GM18502 (cell line): ENCODE data around the gene ZFP92.
"Not testable (repeated sequence)": the region's sequence is repeated elsewhere in the genome, so short reads cannot be mapped to it uniquely, and the experiment has no call there.

Experiments
- ATAC-seq: cut with Tn5 transposase; IDR thresholded peaks from one replicate; pipeline ENCODE4 v1.9.1; 2021; ENCODE audit warnings: mild to moderate bottlenecking; ENCODE audit not compliant: unreplicated experiment, poor library complexity

ZFP92 gene

GRCh38 chrX:153384973-153385372, 26.3 kb upstream of the ZFP92 start:
- ATAC-seq: not testable (repeated sequence)

GRCh38 chrX:153386097-153386496, 25.2 kb upstream of the ZFP92 start:
- ATAC-seq: no peak

- no peak for ATAC-seq
These were observed 23.9 kb upstream of the ZFP92 start for GRCh38 chrX:153387345-153387744.

DNA sequence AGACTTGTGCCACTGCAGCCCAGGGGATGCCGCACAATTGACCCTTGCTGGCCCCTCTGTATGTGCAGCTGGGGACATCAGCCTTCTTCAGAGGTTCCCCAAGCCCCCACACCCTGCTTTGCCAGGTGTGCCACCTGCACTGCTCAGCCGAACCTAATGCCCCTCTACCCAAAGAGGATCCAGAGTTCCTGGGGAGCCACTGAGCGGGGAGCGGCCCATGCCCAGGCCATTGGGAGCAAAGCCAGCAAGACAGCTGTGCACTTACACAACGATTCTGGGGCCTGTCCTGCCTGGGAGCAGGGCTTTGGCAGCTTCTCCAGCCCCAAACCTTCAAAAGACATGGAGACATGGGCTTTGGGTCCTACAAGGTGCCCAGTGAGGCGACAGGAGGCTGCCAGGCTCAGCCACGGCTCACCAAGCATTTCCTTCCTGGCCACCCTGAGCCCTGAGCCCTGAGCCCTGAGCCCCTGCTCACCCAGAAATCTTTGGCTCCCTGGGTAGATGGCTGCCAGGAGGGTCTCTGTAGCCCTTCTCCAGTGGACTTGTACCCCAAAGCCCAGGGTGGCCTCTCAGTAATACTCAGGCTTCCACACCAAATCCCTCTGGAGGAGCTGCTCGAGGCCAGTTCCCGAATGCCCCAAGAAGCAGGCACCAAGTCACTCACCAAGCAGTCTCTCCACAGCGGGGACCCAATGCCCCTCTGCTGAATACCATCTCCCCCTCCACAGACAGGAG, 23.1 kb upstream of the ZFP92 start:
- no peak for ATAC-seq

DNA sequence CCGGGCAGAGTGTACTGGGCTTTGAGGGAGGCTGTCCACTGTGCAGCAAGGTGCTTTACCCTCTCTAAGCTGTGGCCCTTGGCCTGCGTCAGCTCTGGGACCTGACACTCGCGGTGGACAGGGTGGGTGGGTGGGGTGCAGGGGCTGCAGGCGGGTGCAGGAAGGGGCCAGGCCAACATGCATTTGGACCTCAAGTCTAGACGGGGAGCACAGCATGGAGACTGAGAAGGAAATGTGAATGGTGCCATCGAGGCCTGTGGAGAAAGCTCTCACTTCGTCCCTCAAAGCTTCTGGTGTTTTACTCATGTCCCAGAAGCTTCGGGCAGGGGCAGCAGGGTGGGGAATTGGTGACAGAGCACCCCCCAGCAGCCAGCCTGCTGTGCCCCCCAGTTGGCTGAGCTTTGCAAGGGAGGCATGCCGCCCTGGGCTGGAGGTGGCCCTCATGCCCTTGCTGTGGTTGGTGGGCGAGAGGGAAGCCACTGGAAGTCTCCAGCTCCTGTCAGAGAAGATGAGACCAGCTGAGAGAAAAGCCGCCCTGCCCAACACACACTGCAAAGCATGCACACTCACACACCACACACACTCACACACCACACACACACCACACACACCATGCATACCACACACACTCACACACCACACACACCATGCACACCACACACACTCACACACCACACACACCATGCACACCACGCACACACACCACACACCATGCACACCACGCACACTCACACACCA, 22.4 kb upstream of the ZFP92 start:
- ATAC-seq: no peak

- not testable (repeated sequence) for ATAC-seq
These were observed 21.9 kb upstream of the ZFP92 start for GRCh38 chrX:153389460-153389768.

GRCh38 chrX:153392642-153393321, 18.5 kb upstream of the ZFP92 start:
- no peak for ATAC-seq

DNA sequence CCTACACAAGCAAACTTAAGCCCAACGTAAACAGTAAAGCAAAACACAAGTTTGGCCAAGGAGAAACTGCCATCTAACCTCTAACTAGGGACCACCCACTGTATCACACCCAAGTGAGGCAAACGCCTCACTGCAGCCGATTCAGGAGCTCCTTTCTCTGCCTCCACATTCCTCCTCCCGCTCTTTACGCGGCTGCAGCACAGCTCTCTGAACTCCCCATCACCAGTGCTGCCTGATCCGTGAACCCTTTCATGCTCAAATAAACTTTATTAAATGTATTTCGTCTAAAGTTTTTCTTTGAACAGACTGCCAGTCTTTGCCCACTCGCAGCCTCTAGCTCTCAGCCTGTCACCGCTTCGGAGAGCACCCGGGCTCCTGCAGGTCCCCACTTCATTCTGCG, 16.7 kb upstream of the ZFP92 start:
- ATAC-seq: no peak

DNA sequence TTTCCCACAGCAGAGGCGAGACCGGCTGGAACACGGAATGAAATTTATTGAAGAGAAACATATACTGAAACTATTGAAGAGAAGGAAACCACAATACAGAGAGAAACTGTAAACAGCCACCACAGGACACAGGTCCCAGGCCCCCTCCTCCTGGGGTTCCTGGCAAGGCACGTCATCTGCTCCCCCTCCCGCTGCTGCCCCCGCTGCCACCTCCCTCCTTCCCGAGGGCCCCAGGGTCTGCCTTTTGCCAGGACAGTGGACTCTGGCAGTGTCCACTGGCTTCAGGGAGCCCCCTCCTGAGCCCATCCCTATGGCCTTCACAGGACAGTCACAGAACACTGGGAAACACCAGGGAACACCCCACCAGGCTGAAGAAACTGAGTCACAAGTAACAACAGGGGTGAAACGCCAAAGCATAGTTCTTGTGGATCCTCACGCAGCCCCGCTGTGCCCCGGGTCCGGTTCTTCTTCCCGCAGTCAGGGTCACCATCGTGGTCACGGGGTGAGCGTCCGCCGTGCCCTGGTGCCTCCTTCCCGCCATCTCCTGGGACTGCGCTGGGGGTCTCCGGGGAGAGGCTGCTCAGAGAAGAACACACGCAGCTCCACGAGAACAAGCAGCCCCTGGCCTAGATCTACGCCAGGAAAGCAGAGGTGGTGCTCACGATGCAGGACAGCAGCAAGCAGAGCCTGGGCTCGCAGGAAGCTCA, 15.5 kb upstream of the ZFP92 start:
- no peak for ATAC-seq

- no peak for ATAC-seq
These were observed 14.7 kb upstream of the ZFP92 start for GRCh38 chrX:153396320-153397195.

DNA sequence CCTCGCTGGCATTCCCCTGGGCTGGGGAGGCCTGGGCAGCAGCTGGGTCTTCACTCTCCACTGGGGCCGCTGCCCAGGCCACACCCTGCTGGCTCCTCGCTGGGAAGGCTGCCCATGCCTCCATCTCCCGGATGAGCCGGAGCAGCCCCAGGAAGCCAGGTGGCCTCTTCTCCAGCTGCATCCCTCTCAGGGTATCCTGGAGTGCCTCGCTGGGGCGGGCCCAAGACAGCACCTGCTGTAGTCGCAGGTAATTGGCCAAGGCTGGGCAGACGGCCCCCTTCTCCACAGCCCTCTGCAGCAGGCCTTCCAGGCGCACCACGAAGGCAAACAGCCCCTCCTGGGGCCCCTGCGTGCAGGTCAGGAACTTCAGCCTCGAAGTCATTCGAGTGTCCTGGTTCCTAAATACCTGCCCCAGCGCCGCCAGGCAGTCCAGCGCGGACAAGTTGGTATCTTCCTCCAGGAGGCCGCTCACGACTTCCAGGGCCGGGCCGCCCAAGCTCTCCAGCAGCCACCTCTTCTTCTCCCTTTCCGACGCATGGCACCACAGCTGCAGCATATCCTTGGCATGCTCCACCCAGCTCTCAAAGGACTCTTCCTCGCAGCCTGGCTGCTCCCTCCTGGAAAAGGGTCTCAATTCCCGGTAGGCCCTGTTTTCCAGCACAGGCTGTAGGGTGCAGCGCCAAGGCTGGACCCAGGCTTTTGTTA, 13.9 kb upstream of the ZFP92 start:
- ATAC-seq: no peak

GRCh38 chrX:153398275-153398960, 12.9 kb upstream of the ZFP92 start:
- no peak for ATAC-seq

DNA sequence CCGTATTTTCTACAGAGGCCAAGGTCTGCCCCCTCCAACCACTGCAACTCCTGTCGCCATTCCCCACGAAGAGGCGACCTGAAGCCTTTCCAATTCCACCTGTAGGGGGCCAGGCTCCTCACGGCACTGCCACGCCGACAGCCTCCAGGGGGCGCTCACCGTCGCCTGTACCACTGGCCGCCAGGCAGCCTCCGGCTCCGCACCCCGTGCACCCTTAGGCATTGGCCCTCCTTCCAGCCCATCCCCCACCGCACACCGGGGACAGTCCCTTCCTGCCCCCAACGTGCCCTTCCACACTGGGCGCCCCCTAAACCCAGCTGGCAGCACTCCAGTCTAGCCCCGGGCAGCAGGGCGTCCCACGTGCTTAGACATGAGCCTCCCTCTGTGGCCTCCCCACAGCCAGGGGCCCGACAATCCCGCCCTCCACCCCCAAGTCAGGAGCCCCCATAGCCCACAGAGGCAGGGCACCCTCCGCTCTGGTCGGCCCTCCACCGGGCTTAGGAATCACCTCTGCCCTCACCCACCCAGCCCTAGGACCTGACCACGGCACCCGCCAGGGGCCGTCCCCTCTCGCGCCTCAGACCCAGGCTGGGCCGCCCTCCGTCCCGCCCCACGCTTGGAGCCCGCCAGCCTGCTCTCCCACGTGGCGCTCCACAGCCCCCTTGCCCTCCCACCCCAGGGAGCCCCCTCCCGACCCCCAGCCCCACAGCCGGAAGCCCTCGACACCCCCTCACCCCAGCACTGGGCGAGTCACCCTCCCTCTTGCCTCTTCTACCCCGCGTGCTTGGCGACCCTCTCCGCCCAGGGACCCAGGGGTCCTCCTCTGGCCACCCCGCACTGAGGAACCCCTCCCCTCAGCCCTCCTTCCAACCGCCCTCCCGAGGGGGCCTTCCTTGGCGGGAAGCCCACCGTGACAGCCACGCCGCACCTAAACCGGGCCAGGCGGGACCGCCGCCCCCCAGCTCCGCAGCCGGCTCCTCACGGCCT, 10.8 kb upstream of the ZFP92 start:
- ATAC-seq: no peak

DNA sequence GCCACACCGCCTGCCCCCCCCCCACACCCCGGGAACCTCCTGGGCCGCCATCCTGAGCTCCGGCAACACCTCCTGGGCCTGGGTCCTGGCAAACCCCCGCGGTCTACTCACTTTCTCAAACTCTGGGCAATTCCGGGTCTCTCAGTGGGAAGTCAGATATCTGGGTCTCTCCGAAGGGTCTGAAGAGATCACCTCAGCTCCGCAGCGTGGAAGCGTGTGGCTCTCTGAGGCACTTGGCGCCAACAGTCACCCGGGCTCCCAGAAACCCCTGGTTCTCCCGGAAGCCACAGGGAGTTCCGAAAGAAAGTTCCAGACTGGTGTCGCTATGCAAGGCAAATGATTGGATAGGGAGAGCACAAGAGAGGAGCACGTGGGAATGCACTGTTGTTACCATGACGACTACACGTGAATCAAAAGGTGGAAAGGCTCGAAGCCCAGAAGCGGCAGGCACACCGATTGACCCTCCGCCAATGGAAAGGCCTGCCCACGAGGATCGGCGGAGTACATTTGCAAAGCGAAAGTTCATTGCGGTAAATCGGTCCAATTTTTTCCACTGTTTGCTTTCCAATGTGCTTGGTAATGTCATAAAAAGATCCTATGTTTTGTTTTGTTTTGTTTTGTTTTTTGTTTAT, 10.0 kb upstream of the ZFP92 start, which contains the start of gene PNMA6E:
Gene PNMA6E, minus strand, starts transcription at position 218 of the 632 bp plus-strand sequence. CDS start 2,501 bp downstream, outside the sequence.
- ATAC-seq: no peak

- ATAC-seq: not testable (repeated sequence)
These were observed 6.9 kb upstream of the ZFP92 start for GRCh38 chrX:153404333-153404732.

DNA sequence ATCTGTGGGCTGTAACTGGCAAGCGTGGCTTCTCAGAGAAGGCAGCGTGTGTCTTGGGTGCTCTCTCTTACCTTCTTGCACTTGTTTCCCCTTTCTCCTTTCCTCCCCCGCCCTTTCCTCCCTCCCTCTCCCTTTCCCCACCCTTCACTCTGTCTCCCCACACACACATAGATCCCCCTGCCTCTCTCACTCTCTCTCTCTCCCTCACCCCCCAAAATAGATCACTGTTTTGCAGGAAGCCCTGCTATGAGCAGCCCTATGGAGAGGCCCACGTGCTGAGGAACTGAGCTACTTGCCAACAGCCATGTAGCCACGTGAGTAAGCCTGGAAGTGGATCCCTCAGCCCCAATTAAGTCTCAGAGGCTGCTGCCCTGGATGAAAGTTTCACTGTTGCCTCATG, 5.8 kb upstream of the ZFP92 start:
- no peak for ATAC-seq

GRCh38 chrX:153406011-153406410, 5.3 kb upstream of the ZFP92 start:
- ATAC-seq: no peak
